NCI-H2171 treated with DMSO at 0.1 percent for 48 hours (cell line): Measurements from ENCODE around the gene APP.

Experiments
- DNase-seq: peaks from one replicate; lab custom pipeline; 2025; lab: John Stamatoyannopoulos, UW

APP gene

DNA sequence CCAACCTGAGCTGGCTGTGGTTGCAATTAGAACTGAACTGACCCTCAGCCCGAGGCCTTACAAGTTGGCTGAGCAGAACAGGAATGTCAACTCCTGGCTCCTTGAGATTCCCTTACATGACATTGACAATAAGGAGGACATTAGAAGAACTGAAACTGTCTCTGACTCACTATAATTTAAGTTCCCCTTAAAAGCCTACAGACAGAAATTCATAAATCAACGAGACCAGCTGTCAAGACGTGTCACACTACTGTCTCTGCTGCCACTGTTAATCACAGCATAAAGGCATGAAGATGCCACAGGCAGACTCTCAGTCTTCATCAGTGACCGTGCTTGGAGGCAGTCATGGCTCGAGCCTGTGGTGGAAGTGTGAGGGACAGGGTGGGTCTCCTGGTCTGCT lies 267.0 kb downstream of the APP start:
- no peak for DNase-seq

DNA sequence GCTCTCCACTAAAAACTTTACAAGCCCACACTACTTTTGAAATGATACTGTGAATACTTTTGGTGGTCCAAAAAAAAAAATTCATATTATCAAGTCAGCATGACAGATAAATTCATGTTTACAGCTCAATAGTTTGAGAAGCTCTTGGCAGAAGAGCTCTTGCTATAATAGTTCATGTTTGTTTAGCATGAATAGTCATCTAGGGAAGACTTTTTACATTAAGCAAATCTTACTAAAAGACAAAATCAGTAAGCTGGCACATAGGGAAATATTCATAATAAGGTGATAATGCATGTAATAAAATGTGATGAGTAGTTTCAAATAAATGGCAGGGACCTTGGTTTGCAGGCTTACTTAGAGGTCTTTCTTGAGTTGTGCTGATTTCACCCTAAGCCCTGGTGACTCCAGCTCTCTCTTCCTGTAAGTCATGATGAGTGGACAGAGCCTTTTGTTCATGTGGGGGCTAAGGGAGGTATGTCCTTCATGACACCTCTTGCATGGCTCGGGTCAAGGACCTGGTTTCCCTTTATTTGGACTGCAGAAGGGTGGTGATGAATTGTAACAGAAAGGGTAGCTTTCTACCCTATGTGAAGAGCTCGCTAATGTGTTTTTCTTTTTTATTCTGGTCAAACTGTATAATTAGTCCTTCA lies 269.1 kb downstream of the APP start:
- DNase-seq, result no peak

DNA sequence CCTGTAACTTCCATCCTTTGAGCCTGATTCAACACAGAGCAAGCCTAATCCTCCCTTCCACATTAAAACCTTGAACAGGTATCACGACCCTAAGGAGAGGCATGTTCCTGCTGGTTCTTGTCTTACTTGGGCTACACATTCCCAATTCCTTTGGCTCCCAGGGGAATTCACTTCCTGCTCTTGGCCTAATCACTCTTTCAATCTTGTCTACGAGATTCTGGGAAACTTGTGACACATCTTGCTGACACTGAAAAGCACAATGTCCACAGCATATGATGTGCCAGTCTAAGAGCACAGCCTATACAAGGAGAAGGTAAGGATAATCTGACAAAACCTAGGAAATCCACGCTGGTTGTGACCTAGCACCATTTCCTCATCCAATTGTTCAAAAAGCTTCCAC lies 271.9 kb downstream of the APP start:
- peak; percentile 11 for DNase-seq

DNA sequence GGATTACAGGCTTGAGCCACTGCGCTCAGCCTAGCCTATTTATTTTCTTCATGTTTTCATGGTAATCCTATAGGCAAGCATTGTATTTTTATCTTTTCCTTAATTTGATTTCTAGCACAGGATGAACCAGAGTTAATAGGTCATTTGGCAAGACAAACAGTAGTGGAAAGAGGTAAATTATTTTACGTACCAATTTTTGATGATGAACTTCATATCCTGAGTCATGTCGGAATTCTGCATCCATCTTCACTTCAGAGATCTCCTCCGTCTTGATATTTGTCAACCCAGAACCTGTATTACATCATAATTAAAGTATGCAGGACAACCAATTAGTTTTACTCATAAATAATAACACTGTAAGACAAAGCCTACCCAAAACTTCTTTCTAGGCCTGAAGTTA lies 273.2 kb downstream of the APP start:
- DNase-seq, result no peak

DNA sequence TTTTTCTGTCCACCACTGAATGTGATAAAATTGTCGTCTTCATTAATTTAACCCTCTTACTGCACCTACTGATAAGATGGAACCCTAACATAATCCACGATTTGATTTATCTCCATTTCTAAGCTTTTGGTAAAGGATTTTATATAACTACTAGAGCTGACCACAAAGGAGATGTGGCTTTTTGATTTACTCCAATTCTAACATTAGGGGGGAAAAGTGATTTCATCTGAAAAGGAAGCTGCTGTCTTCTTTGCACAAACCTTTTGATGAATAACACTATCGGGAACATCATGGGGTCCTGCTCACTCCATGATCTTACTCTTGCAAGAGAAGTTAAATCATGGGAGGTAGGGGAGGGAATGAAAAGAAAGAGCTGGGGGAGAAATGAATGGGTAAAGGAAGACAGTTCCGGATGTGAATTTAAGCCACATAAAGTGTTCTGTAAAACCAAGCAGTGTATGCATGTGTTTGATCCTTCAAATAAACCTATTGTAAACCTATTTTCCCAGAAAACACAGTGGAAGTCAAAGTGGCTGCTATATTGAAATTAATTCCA lies 274.0 kb downstream of the APP start:
- DNase-seq, result no peak

DNA sequence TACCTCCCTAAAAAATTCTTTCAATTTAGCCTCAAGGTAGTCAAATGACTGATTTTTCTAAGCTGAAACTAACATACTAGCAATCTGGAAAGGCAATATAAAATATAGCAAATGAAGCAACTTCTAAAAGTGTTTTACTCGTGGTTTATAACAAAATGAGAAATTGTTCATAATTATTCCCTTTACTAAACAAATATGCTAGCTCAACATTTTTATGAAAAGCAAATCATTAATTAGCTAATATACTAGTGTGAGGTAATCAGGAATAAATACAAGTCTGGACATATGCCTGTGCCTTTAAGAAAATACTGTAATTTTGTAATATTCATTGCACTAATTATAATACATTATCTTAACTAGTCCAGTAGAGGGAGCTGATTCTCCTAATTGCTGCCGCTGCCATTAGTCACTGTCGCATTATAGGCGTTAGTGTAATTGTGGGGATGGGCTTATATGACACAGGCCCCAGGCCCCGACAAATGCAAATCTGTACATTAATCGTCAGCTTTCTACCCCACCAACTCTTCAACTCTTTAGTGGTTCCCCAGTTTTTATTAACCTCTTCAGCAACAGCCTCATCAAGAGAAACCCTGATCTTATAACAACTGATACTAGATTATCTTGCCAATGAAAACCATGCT lies 274.9 kb downstream of the APP start:
- peak; percentile 59 for DNase-seq

DNA sequence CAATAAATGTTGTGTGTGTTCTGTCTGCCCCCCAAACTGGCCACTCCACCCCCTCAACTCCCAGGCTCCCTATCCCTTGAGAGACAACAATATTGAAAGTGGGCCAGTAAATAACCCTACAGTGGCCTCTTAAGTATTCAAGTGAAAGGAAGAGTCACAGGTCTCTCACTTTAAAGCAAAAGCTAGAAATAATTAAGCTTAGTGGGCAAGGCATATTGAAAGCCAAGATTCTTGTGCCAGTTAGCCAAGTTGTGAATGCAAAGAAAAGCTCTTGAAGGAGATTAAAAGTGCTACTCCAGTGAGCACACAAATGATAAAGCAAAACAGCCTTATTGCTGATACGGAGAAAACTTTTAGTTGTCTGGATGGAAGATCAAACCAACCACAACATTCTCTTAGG lies 277.4 kb downstream of the APP start:
- no peak for DNase-seq

DNA sequence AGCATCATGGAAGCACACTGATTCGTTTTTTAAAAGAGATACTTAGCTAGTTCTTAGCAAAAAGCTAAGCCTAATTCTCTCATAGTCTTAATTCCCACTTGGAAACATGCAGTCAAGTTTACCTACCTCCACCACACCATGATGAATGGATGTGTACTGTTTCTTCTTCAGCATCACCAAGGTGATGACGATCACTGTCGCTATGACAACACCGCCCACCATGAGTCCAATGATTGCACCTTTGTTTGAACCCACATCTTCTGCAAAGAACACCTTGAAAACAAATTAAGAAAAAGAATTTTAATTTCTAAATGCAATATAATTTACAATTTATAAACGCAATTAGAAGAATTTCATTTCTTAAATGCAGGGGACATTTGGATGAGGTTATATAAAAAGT lies 279.0 kb downstream of the APP start:
- DNase-seq, result no peak

DNA sequence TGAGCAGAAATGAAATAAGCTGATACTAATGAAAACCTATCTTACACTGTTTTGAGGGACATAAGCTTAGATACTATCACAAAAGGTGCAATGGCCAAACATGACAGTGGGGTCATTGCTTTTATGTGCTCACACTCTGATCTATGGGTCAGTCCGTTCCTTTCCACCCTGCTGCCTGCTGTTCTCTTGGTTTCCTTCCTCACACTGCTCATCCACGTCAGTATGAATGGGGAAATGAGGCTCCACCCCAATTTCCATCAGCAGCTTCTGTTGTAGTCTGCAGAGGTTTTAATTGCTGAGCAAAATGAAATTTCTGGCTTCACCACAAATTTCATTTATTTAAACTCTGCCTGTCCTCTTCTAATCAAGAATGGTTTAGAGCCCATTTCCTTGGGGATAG lies 280.6 kb downstream of the APP start:
- DNase-seq, result no peak

DNA sequence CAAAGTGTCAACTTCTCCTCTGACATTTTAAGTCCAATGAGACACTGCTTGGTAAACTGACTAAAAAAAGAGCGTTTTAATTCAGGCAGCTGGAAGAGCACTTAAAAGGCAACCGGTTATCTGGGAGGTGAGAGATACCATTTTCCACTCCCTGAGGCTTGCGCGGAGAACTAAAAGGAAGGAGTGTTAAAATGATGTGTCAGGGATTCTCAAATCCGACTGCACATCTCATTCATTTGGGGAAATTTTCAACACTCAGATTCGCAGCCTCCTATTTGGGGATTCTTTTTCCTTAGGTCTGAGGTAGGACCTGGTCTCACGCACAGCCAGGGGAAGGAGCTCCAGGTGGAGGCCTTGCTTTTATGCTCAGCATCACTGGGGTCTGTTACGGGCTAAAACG lies 281.9 kb downstream of the APP start:
- no peak for DNase-seq

DNA sequence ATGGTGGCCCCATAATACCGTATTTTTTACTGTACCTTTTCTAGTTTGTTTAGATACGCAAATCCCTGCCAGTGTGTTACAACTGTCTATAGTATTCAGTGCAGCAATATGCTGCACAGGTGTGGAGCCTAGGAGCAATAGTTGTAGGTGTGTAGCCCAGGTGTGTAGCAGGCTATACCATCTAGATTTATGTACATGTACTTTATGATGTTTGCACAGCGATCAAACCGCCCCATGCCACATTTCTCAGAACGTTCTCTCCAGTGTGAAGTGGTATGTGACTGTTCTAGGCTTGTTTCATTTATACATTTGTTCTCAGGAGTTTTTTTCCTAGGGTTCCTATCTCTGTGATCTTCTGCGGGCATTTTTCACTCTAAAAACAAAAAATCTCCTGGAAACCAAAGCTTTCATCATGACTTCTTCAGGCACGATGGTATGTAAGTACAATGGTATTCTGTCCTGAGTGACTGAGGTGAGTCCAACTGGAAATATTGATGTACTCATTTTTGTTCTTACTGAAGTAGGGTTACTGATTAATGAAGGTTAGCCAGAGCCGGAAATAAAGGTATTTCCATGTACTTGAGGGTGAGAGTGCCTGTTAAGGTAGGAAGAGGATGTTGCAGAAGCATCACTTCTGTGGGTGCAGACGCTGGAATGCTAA lies 282.8 kb downstream of the APP start:
- DNase-seq, result no peak

DNA sequence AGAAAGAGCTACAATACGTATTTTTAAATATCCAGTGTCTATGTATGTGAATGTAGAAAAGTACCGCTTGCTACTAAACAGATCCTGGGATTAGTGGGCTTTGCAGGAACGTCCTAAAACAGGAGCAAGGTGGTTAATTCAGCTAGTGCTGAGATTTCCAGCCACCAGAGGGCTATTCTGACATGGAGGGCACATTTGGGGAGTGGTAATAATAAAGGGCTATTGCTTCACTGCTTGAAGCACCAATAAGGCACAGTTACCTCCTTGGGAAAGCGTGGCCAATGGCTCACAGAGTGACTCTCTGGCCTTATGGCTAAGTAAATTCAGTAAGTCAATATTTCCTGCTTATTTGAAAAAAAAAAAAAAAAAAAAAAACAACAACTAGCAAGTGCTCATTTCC lies 283.4 kb downstream of the APP start:
- no peak for DNase-seq

DNA sequence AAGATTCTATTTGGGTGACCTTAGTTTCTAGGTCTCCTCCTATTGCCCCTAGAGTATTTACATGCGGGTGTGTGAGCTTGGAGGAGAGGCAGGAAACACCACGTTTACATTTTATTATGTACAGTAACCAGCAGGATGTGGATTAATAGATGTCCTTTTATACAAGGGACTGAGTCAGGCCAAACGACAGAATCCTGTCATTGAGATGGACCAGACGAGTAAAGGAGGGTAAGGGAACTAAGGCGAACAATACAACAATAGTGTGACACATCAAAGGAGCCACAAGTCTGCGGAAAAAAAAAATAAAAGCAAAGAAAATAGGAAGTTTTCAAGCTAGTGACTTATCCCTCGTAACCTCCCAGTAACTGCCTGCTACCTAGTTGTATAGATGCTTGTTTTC lies 284.7 kb downstream of the APP start:
- no peak for DNase-seq

DNA sequence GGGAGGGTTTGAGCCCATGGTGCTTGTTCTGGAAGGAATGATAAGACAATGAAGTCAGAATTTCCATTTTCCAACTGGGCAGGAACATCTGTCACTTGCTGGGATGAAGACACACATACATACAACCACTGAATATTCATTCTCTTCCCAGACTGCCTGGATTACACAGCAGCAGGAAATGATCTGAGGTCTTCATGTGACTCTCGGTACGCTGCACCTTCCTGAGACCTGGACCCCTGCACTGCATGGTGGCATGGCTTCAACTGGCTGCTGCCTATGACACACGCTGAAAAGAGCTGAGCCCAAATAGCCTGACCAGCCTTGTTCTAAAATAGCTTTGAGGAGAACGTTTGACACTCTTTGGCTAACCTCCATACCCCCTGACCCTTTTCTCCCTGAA lies 285.2 kb downstream of the APP start:
- no peak for DNase-seq

DNA sequence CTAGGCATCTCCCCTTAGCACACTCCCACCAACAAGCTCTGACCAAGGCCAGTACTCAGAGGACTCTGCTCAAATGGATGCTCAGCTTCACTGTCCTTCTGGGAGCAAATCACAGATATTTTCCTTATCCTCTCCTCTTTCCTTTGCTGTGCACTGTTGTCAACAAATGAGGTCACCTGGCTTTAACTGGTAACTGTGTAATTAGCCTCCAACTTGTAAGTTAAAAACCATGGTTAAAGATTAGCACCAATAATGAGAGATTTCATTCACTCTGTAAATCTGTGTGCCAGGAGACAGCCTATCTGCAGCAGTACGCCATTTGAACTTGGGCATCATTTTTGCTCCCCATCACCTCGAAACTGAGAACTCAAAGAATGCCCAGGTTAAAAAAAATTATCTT lies 286.3 kb downstream of the APP start:
- no peak for DNase-seq

DNA sequence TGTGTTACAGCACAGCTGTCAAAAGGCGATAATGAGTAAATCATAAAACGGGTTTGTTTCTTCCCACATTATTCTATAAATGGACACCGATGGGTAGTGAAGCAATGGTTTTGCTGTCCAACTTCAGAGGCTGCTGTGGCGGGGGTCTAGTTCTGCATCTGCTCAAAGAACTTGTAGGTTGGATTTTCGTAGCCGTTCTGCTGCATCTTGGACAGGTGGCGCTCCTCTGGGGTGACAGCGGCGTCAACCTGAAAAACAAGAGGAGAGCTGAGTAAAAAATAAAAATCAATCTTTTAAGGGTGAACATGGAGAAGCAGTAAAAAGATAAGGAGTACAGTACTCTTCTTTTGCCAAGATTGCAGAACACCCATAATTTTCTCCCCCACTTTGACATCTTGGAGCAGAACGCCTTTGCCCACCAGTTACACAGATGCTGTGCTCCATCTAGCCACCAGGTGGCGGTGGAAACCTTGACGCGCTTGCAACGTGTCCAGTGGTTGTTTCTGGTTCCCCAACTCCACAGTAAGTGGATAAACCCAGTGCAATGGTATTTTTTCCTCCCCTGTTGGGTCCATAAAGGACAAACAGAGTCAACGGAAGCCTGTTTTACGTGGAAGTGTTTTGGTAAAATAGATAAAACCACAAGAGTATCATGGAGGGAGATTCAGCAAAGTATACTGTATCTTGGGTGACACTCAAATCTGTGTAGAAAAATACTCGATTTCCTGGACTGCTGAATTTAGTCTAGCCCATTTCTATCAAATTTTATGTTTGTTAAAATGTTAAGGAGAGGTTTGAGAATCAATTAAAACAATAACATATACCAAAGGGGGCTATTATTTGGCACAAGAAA lies 288.8 kb downstream of the APP start:
- DNase-seq, result peak; percentile 42

DNA sequence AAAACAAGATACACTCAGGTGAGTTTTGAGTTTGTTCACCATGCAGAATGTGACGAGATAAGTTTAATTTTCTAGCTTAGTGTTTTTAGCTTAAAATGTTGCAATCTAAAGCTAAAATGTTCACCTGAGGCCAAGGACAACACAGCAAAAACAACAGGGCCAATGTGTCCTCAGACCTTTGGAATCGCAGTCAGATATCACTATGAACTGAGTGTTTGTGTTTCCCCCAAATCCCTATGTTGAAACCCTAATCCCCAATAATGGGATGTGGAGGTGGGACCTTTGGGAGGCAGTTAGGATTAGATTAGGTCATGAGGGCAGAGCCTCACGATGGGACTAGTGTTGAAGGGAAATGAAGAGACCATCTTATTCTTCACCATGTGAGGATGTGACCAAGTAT lies 291.4 kb downstream of the APP start:
- DNase-seq, result no peak

DNA sequence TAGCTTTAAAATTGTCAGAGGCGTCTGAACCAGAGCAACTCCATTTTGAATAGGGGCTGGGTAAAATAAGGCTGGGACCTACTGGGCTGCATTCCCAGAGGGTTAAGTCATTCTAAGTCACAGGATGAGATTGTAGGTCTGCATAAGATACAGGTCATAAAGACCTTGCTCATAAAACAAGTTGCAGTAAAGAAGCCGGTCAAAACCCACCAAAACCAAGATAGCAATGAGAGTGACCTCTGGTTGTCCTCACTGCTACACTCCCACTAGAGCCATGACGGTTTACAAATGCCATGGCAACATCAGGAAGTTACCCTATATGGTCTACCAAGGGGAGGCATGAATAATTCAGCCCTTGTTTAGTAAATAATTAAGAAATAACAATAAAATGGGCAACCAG lies 292.2 kb downstream of the APP start:
- no peak for DNase-seq

DNA sequence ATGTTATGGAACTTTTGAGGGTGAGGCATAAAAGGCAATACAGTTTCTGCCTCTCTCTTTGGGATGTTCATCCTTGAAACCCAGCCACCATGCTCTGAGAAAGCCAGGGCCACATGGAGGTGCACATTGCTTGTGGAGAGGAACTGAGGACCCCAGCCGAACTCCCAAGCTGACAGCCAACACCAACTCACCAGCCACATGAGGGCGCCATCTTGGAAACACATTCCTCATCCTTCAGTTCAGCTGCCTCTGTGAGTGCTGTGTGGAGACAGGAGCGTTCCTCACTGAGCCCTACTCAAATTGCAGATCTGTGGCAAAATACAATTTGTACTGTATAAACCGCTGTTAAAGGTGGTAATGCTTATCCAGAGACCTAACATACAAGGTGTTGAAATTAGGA lies 298.3 kb downstream of the APP start:
- no peak for DNase-seq

DNA sequence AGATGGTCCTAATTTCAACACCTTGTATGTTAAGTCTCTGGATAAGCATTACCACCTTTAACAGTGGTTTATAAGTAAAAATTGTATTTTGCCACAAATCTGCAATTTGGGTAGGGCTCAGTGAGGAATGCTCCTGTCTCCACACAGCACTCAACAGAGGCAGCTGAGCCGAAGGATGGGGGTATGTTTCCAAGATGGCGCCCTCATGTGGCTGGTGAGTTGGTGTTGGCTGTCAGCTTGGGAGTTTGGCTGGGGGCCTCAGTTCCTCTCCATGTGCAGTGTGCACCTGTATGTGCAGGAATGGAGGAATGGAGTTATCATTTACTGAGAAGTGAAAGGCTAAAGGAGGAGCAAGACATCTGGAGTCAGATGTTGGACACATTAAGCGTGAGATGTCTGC lies 299.0 kb downstream of the APP start:
- no peak for DNase-seq

DNA sequence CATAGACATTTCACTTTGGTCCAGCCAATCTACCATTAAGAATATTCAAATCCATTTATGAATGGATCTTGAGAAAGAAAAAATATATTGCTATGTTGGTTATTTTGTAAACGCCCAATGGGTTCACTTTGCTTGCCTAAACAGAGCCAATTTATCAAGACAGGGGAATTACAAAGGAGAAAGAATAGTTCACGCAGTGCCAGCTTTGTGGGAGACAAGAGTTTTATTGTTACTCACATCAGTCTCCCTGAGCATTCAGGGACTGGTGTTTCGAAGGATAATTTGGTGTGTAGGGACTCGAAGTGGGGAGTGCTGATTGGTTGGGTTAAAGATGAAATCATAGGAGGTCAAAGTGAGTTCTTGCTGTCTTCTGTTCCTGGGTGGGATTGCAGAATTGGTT lies 300.5 kb downstream of the APP start:
- DNase-seq, result no peak

DNA sequence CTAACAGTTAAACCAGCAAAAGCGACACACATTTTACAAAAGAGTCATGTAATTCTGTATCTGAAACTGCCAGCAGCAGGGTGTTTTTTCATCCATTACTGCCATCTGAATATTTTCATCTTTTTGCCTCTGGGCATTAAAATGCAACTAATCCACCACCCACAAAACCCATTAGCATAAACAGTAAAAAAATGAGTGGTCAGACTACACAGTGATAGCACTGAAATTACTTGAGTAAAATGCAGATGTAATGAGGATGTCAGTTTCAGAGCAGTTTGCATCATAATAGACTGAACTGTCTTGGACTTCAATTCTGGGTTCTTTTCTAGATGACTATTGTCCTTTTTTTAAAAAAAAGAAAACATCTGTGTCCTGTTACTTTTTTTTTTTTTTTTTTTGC lies 303.5 kb downstream of the APP start:
- no peak for DNase-seq

DNA sequence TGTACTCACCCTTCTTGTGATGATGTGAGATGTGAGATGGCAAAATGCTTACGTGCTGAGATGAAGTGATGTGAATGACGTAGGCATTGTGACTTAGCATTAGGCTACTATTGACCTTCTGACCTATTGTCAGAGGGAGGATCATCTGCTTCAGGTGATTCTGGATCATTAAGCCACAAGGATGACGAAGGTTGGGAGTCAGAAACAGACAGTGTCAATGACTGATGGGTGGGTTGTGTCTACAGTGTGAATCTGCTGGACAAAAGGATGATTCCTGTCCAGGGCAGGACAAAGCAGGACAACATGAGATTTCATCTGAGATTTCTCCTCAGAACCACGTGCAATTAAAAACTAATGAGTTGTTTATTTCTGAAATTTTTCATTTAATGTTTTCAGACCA lies 306.8 kb downstream of the APP start:
- no peak for DNase-seq
